H9 (cell line): ENCODE results near the gene FXYD3. TPM values are rescaled to one million over a fixed set of nuclear protein-coding genes. Genes with fewer than 3 reads are reported as not detected.

Source experiments
- DNase-seq: peaks from one replicate; pipeline ENCODE4 v3.0.0-alpha.2; 2017
- H2AFZ ChIP-seq: one replicate; pipeline ENCODE4 v1.6.1; 2013; ENCODE audit warnings: mild to moderate bottlenecking, low read length, control low read depth, moderate library complexity
- H2AK5ac ChIP-seq: 2 replicates; pipeline ENCODE4 v1.6.1; 2013; ENCODE audit warnings: low read length, control low read depth, mixed read lengths; ENCODE audit not compliant: insufficient read length
- H2BK120ac ChIP-seq: one replicate; pipeline ENCODE4 v1.6.1; 2013; ENCODE audit warnings: low read depth, mild to moderate bottlenecking, low read length, control low read depth, inconsistent platforms; ENCODE audit not compliant: poor library complexity, severe bottlenecking
- H2BK12ac ChIP-seq: 2 replicates; pipeline ENCODE4 v1.6.1; 2013; ENCODE audit warnings: low read length, control low read depth, mixed read lengths, low read depth; ENCODE audit not compliant: insufficient read length
- H2BK15ac ChIP-seq: 2 replicates; pipeline ENCODE4 v1.6.1; 2013; ENCODE audit warnings: low read depth, low read length, control low read depth
- H2BK20ac ChIP-seq: one replicate; pipeline ENCODE4 v1.6.1; 2013; ENCODE audit warnings: low read depth, mild to moderate bottlenecking, low read length, control low read depth, inconsistent platforms; ENCODE audit not compliant: poor library complexity, severe bottlenecking
- H2BK5ac ChIP-seq: 2 replicates; pipeline ENCODE4 v1.6.1; 2013; ENCODE audit warnings: low read length, control low read depth, mixed read lengths; ENCODE audit not compliant: insufficient read length
- H3K14ac ChIP-seq: 2 replicates; pipeline ENCODE4 v1.6.1; 2013; ENCODE audit warnings: low read length, control low read depth; ENCODE audit not compliant: insufficient read depth
- H3K18ac ChIP-seq: 2 replicates; pipeline ENCODE4 v1.6.1; 2013; ENCODE audit warnings: low read depth, mild to moderate bottlenecking, mixed read lengths, low read length, control low read depth; ENCODE audit not compliant: insufficient read length
- H3K23ac ChIP-seq: 2 replicates; pipeline ENCODE4 v1.6.1; 2013; ENCODE audit warnings: low read length, control low read depth, mixed read lengths, low read depth; ENCODE audit not compliant: insufficient read length
- H3K23me2 ChIP-seq: 2 replicates; pipeline ENCODE4 v1.6.1; 2013; ENCODE audit warnings: low read depth, mild to moderate bottlenecking, mixed read lengths, low read length, control low read depth; ENCODE audit not compliant: insufficient read length, poor library complexity, severe bottlenecking
- H3K27ac ChIP-seq: 2 replicates; pipeline ENCODE4 v1.5.1; 2013; ENCODE audit warnings: low read length, control low read depth, mixed read lengths, low read depth; ENCODE audit not compliant: insufficient read length
- H3K27me3 ChIP-seq: 2 replicates; pipeline ENCODE4 v1.6.1; 2013; ENCODE audit warnings: low read length, control low read depth, inconsistent platforms; ENCODE audit not compliant: insufficient read depth
- H3K4ac ChIP-seq: 2 replicates; pipeline ENCODE4 v1.6.1; 2013; ENCODE audit warnings: low read depth, mild to moderate bottlenecking, control low read depth, inconsistent platforms, low read length, moderate library complexity
- H3K4me1 ChIP-seq: 2 replicates; pipeline ENCODE4 v1.6.1; 2013; ENCODE audit warnings: low read length, control low read depth, inconsistent platforms; ENCODE audit not compliant: insufficient read depth
- H3K4me2 ChIP-seq: 2 replicates; pipeline ENCODE4 v1.6.1; 2013; ENCODE audit warnings: low read length, control low read depth, mixed read lengths; ENCODE audit not compliant: insufficient read length, insufficient read depth
- H3K56ac ChIP-seq: 2 replicates; pipeline ENCODE4 v1.6.1; 2013; ENCODE audit warnings: low read depth, mild to moderate bottlenecking, mixed read lengths, low read length, control low read depth; ENCODE audit not compliant: insufficient read length
- H3K79me1 ChIP-seq: 2 replicates; pipeline ENCODE4 v1.6.1; 2013; ENCODE audit warnings: low read depth, mild to moderate bottlenecking, moderate library complexity, low read length, control low read depth, inconsistent platforms; ENCODE audit not compliant: insufficient read depth, poor library complexity, severe bottlenecking
- H3K79me2 ChIP-seq: 2 replicates; pipeline ENCODE4 v1.6.1; 2013; ENCODE audit warnings: low read length, control low read depth, inconsistent platforms; ENCODE audit not compliant: insufficient read depth
- H3K9ac ChIP-seq: 2 replicates; pipeline ENCODE4 v1.6.1; 2013; ENCODE audit warnings: low read length, control low read depth, mixed read lengths; ENCODE audit not compliant: insufficient read length; ENCODE audit errors: extremely low read depth
- H3K9me3 ChIP-seq: one replicate; pipeline ENCODE4 v1.6.1; 2013; ENCODE audit warnings: low read depth, low read length, inconsistent platforms; ENCODE audit not compliant: control insufficient read depth
- H3T11ph ChIP-seq: one replicate; pipeline ENCODE4 v1.6.1; 2013; ENCODE audit warnings: mild to moderate bottlenecking, low read length, control low read depth, inconsistent platforms
- H4K20me1 ChIP-seq: one replicate; pipeline ENCODE4 v1.6.1; 2013; ENCODE audit not compliant: control insufficient read depth, insufficient read length, insufficient read depth
- H4K5ac ChIP-seq: 2 replicates; pipeline ENCODE4 v1.6.1; 2013; ENCODE audit warnings: low read depth, mild to moderate bottlenecking, mixed read lengths, low read length, control low read depth; ENCODE audit not compliant: insufficient read length
- H4K8ac ChIP-seq: replicated peaks from 2 replicates; pipeline ENCODE4 v1.6.1; 2013; ENCODE audit warnings: low read length, control low read depth, mixed read lengths, low read depth; ENCODE audit not compliant: insufficient read length
- H4K91ac ChIP-seq: 2 replicates; pipeline ENCODE4 v1.6.1; 2013; ENCODE audit warnings: low read depth, mild to moderate bottlenecking, moderate library complexity, mixed read lengths, low read length, control low read depth; ENCODE audit not compliant: insufficient read length
- H3K27ac Mint-ChIP-seq, 3 experiments: 2 replicates in 2 of 3; 3 replicates in 1 of 3; pipeline ENCODE4 v1.8.0; 2020 to 2021; ENCODE audit warnings: mixed read lengths in 3 of 3, mild to moderate bottlenecking in 1 of 3, moderate library complexity in 1 of 3
- H3K27me3 Mint-ChIP-seq: 2 replicates; pipeline ENCODE4 v1.8.0; 2021; ENCODE audit warnings: low read depth, mild to moderate bottlenecking, moderate library complexity, mixed read lengths
- H3K36me3 Mint-ChIP-seq, 3 experiments: 2 replicates in 2 of 3; 3 replicates in 1 of 3; pipeline ENCODE4 v1.8.0; 2020 to 2021; ENCODE audit warnings: low read depth in 3 of 3, mixed read lengths in 3 of 3; ENCODE audit not compliant: insufficient read depth in 1 of 3
- H3K4me1 Mint-ChIP-seq, 2 experiments: 2 replicates each; pipeline ENCODE4 v1.8.0; 2020; ENCODE audit warnings: mixed read lengths in 2 of 2
- H3K4me3 Mint-ChIP-seq, 2 experiments: 2 replicates in 1 of 2; 3 replicates in 1 of 2; pipeline ENCODE4 v1.8.0; 2020 to 2021; ENCODE audit warnings: mild to moderate bottlenecking in 2 of 2, mixed read lengths in 2 of 2, moderate library complexity in 1 of 2
- H3K9me3 Mint-ChIP-seq, 2 experiments: 2 replicates in 1 of 2; 3 replicates in 1 of 2; pipeline ENCODE4 v1.8.0; 2020; ENCODE audit warnings: mild to moderate bottlenecking in 2 of 2, mixed read lengths in 2 of 2, moderate library complexity in 1 of 2
- CTCF ChIP-seq: fragments of 200-600 bp; sonication (generic); conservative IDR thresholded peaks from 3 replicates; pipeline ENCODE4 v1.8.0; 2021; ENCODE audit warnings: antibody characterized with exemption, mild to moderate bottlenecking
- WGBS: extraction: QIAGEN DNeasy Blood & Tissue Kit; methylation state at CpG from one replicate; pipeline ENCODE4 v1.1.7; 2013; ENCODE audit warnings: missing lambda C conversion rate, low lambda C conversion rate, mixed read lengths; ENCODE audit not compliant: insufficient read length; ENCODE audit errors: extremely low coverage; 5-methylcytosine and 5-hydroxymethylcytosine counted together
- total RNA-seq: library from RNA; stranded (reverse); gene quantifications from 2 replicates; pipeline ENCODE4 v1.2.1, GENCODE V29; 2021

Gene FXYD3
- total RNA-seq, 1 experiment from 2014 or later, result 1.5 TPM

DNA sequence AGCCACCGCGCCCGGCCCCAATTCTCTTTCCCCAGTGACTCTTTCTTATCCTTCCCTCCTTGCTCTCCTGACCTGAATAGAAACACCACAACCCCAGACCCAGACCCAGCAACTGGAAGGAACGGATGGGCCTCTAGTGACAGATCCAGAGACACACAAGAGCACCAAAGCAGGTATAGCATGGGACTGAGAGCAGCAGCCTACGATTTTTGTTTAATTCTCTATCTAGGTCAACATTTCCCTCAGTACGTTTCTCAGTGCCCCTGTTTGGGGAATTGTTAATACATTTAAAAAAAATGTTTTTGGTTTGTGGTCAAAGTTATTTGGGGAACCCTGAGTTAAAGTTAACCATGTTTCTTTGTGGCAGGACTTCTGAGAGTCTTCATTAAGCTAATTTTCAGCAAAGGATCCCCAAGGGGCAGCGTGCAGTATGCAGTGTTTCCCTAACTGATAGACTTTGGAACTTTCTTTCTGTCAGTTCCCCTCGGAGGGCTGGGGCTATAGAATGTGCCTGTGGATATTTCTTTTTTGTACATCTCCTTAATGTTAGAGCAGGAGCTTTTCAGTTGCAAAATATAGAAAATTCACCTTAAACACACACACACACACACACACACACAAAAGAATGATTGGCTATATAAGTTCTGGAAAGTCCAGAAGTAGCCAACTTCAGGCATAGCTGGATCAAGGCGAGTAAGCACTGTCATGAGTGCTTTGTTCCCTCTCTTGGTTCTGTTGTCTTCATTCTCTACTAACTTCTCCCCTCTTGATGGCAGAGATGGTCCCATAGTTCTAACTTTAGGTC is 45.2 kb downstream of the FXYD3 start:
- H3K27ac Mint-ChIP-seq, result peak overlapping the region in 1 of 3 experiments; percentile 24; a peak in 1 of 7 replicates
- peaks cover 2% of the 10 kb centered on the region for H3K9me3 ChIP-seq
- no peak overlapping the region for H2BK5ac ChIP-seq
- no peak overlapping the region for H2BK20ac ChIP-seq
- no peak overlapping the region for H3K4ac ChIP-seq
- H3K4me1 Mint-ChIP-seq, result peaks cover 8 to 9% of the 10 kb centered on the region in 2 experiments
- H4K8ac ChIP-seq, result no peak overlapping the region
- no peak overlapping the region for H4K5ac ChIP-seq
- no peak overlapping the region for H2AFZ ChIP-seq
- no peaks in the 10 kb centered on the region for H3K27me3 ChIP-seq
- H3K27me3 Mint-ChIP-seq, result no peaks in the 10 kb centered on the region
- H4K20me1 ChIP-seq, result no peaks in the 10 kb centered on the region
- H3K9me3 Mint-ChIP-seq, result peaks cover 4 to 19% of the 10 kb centered on the region in 2 experiments
- H3K9ac ChIP-seq, result no peak overlapping the region
- no peak for DNase-seq
- no peak overlapping the region for H2BK12ac ChIP-seq
- no peak for TF ChIP-seq CTCF
- H3T11ph ChIP-seq, result no peak overlapping the region
- peaks cover 75 to 85% (median 79%) of the 10 kb centered on the region in 3 experiments for H3K36me3 Mint-ChIP-seq
- no peak overlapping the region for H3K4me2 ChIP-seq
- H3K27ac ChIP-seq, result no peak overlapping the region
- no peak overlapping the region for H2AK5ac ChIP-seq
- H3K4me1 ChIP-seq, result no peaks in the 10 kb centered on the region
- no peak overlapping the region for H3K18ac ChIP-seq
- H3K4me3 Mint-ChIP-seq, result no peak overlapping the region
- H3K14ac ChIP-seq, result no peak overlapping the region
- no peaks in the 10 kb centered on the region for H3K79me1 ChIP-seq
- no peak overlapping the region for H2BK120ac ChIP-seq
- H2BK15ac ChIP-seq, result no peak overlapping the region
- no peak overlapping the region for H3K23ac ChIP-seq
- no peak overlapping the region for H4K91ac ChIP-seq
- no CpG with 5 or more reads among the region's 9 CpGs for WGBS
- H3K56ac ChIP-seq, result no peak overlapping the region
- no peaks in the 10 kb centered on the region for H3K23me2 ChIP-seq
- no peaks in the 10 kb centered on the region; the same call in 1 of the 2 replicates for H3K79me2 ChIP-seq
